Hepatocyte (in vitro differentiated cells): ENCODE measurements around the gene MTMR12. TPM values are rescaled to one million over a fixed set of nuclear protein-coding genes. Genes with fewer than 3 reads are reported as not detected.

Source experiments
- DNase-seq: peaks from one replicate; pipeline ENCODE4 v3.0.0-alpha.2; 2016; ENCODE audit warnings: low spot score
- H2AFZ ChIP-seq: fragments of 200-600 bp; sonication (generic); 2 replicates; pipeline ENCODE4 v1.6.0; 2016; ENCODE audit warnings: antibody characterized with exemption, mild to moderate bottlenecking
- H3K27ac ChIP-seq: fragments of 200-600 bp; sonication (generic); 2 replicates; pipeline ENCODE4 v1.5.1; 2016; ENCODE audit warnings: mild to moderate bottlenecking
- H3K27me3 ChIP-seq: fragments of 200-600 bp; sonication (generic); 2 replicates; pipeline ENCODE4 v1.6.1; 2016
- H3K36me3 ChIP-seq: fragments of 200-600 bp; sonication (generic); replicated peaks from 2 replicates; pipeline ENCODE4 v1.5.1; 2016; ENCODE audit warnings: low read depth; ENCODE audit not compliant: insufficient read depth
- H3K4me1 ChIP-seq: fragments of 200-600 bp; sonication (generic); 2 replicates; pipeline ENCODE4 v1.5.1; 2016; ENCODE audit warnings: mild to moderate bottlenecking, moderate library complexity; ENCODE audit not compliant: insufficient read depth
- H3K4me2 ChIP-seq: fragments of 200-600 bp; sonication (generic); 2 replicates; pipeline ENCODE4 v1.6.0; 2016
- H3K4me3 ChIP-seq: fragments of 200-600 bp; sonication (generic); 2 replicates; pipeline ENCODE4 v1.5.1; 2016; ENCODE audit warnings: mild to moderate bottlenecking
- H3K79me2 ChIP-seq: fragments of 200-600 bp; sonication (generic); 2 replicates; pipeline ENCODE4 v1.6.0; 2017; ENCODE audit warnings: mild to moderate bottlenecking
- H3K9me2 ChIP-seq: fragments of 200-600 bp; sonication (generic); replicated peaks from 2 replicates; pipeline ENCODE4 v1.6.0; 2017; ENCODE audit warnings: mild to moderate bottlenecking; ENCODE audit not compliant: insufficient read depth
- H3K9me3 ChIP-seq: fragments of 200-600 bp; sonication (generic); 2 replicates; pipeline ENCODE4 v1.5.1; 2016; ENCODE audit warnings: low read depth, mild to moderate bottlenecking
- H4K20me1 ChIP-seq: fragments of 200-600 bp; sonication (generic); 2 replicates; pipeline ENCODE4 v1.6.0; 2016; ENCODE audit warnings: mild to moderate bottlenecking; ENCODE audit not compliant: insufficient read depth, poor library complexity, severe bottlenecking
- CTCF ChIP-seq: fragments of 200-600 bp; sonication (generic); IDR thresholded peaks from 2 replicates; pipeline ENCODE4 v1.5.1; 2016; ENCODE audit warnings: antibody characterized with exemption, mild to moderate bottlenecking; ENCODE audit not compliant: poor library complexity
- EZH2 ChIP-seq: fragments of 200-600 bp; sonication (generic); IDR thresholded peaks from 2 replicates; pipeline ENCODE4 v1.6.1; 2016; ENCODE audit warnings: antibody characterized with exemption, mild to moderate bottlenecking, borderline replicate concordance
- EZH2phosphoT487 ChIP-seq: fragments of 200-600 bp; sonication (generic); IDR thresholded peaks from one replicate; pipeline ENCODE4 v1.6.1; 2018; ENCODE audit warnings: antibody characterized with exemption, mild to moderate bottlenecking, low read depth, moderate library complexity; ENCODE audit not compliant: unreplicated experiment, severe bottlenecking
- WGBS: methylation state at CpG from one replicate; pipeline ENCODE4 v1.1.6; 2016; ENCODE audit warnings: low lambda C conversion rate; ENCODE audit errors: missing lambda C conversion rate; 5-methylcytosine and 5-hydroxymethylcytosine counted together
- polyA plus RNA-seq: library from polyadenylated mRNA; unstranded; fragments of >200 nt; fragmentation: Nextera tagmentation; extraction: Ambion mirVana; gene quantifications from 2 replicates; pipeline ENCODE4 v1.2.1, GENCODE V29; 2016
- total RNA-seq: library from RNA; depleted of rRNA; stranded (reverse); fragments of >200 nt; gene quantifications from 2 replicates; pipeline ENCODE4 v1.2.3, GENCODE V29; 2014

Gene MTMR12
- total and polyA plus RNA-seq, 2 experiments from 2014 or later, result 11.0 to 19.7 TPM

- Histone ChIP-seq H3K27me3 (no peaks in the 10 kb centered on the region), H3K79me2 (no peaks in the 10 kb centered on the region), H3K4me3 (no peak overlapping the region), H3K9me3 (no peaks in the 10 kb centered on the region), H2AFZ (no peak overlapping the region), H4K20me1 (no peaks in the 10 kb centered on the region), H3K4me1 (peaks cover 2% of the 10 kb centered on the region), H3K9me2 (no peaks in the 10 kb centered on the region), H3K27ac (no peak overlapping the region), H3K4me2 (no peak overlapping the region), H3K36me3 (peaks cover 4% of the 10 kb centered on the region)
- 98% methylated on average over 5 of the region's 5 CpGs for WGBS
- DNase-seq, result no peak
- no peak for TF ChIP-seq CTCF
- no peak for TF ChIP-seq EZH2
- no peak for TF ChIP-seq EZH2phosphoT487
Observed at GRCh38 chr5:32239385-32239784, 73.4 kb downstream of the MTMR12 start.

- H3K9me2 ChIP-seq, result no peaks in the 10 kb centered on the region
- H3K36me3 ChIP-seq, result no peaks in the 10 kb centered on the region
- TF ChIP-seq EZH2 (no peak), CTCF (no peak), EZH2phosphoT487 (no peak)
- peak overlapping the region; percentile 34 for H3K4me2 ChIP-seq
- no peaks in the 10 kb centered on the region for H3K27me3 ChIP-seq
- no peaks in the 10 kb centered on the region for H4K20me1 ChIP-seq
- DNase-seq, result peak; percentile 49
- H3K27ac ChIP-seq, result peak overlapping the region; percentile 69
- no peaks in the 10 kb centered on the region for H3K79me2 ChIP-seq
- whole genome bisulfite sequencing, result 73% methylated on average over 10 of the region's 10 CpGs
- peaks cover 13% of the 10 kb centered on the region for H3K4me1 ChIP-seq
- no peaks in the 10 kb centered on the region for H3K9me3 ChIP-seq
- H3K4me3 ChIP-seq, result no peak overlapping the region
- H2AFZ ChIP-seq, result no peak overlapping the region
Observed at GRCh38 chr5:32233696-32234447, 78.9 kb downstream of the MTMR12 start.

- Histone ChIP-seq H3K4me2 (peak overlapping the region; percentile 34), H3K36me3 (no peaks in the 10 kb centered on the region), H3K9me2 (no peaks in the 10 kb centered on the region), H4K20me1 (no peaks in the 10 kb centered on the region), H3K27me3 (no peaks in the 10 kb centered on the region), H3K9me3 (no peaks in the 10 kb centered on the region), H3K4me3 (no peak overlapping the region), H3K79me2 (no peaks in the 10 kb centered on the region), H2AFZ (no peak overlapping the region), H3K4me1 (peaks cover 13% of the 10 kb centered on the region), H3K27ac (peak overlapping the region; percentile 69)
- no peak for DNase-seq
- WGBS, result 79% methylated on average over 3 of the region's 3 CpGs
- TF ChIP-seq EZH2, result no peak
- TF ChIP-seq CTCF, result no peak
- TF ChIP-seq EZH2phosphoT487, result no peak
Observed at GRCh38 chr5:32233220-32233695, 79.5 kb downstream of the MTMR12 start.
